Epithelial cell of proximal tubule (primary cell): ENCODE data around the gene FOXK2. TPM values are rescaled to one million over a fixed set of nuclear protein-coding genes. Genes with fewer than 3 reads are reported as not detected.

ENCODE experiments used
- DNase-seq: peaks from one replicate; pipeline ENCODE4 v3.0.0-alpha.2; 2011; ENCODE audit warnings: low read depth
- H3K4me3 ChIP-seq: 2 replicates; pipeline ENCODE4 v1.5.1; 2011; ENCODE audit warnings: low read depth, mild to moderate bottlenecking, low read length
- total RNA-seq: library from RNA; depleted of rRNA; stranded (reverse); fragments of >200 nt; gene quantifications from 2 replicates; pipeline ENCODE4 v1.2.3, GENCODE V29; 2015
- TF ChIP-seq, protein P1 (sequence below): conservative IDR thresholded peaks from 2 replicates; pipeline ENCODE4 v1.5.1; 2012; ENCODE audit warnings: low read depth, mild to moderate bottlenecking, low read length

FOXK2 gene
- total RNA-seq, 1 donor from 2014 or later, result 33.4 TPM

DNA sequence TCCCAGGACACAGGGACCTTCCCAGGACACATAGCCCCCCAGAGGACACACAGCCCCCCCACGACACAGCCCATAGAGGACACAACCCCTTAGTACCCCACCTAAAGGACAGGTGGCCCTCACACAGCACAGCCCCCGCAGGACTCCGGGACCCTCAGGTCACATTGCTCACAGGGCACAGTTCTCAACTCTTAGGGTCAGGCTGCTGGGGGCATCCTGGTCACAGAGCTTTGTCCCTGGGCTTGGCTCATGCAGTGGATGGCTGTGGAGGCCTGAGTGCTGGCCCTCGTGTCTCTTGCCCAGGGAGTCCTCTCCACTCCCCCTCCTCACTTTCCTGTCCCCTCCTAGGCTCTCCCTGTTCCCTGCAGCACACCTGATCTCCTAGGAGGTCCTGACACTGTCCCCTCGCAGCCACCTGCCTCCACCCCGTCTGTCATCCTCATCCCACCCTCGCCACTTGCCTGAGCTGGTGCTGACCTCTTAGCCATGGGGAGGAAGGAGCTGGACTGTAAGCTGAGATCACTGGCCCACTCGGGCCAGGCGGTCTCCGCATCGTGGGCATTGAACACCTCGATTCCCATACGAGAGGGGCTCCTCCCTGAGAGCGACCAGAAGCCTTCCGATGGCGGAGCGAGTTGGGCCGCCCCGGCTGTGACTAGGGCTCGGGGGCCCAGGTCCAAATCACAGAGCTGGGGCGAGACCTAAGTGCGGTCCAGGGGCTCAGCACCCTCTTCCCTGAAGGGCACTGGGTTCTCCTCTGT, 130.1 kb downstream of the FOXK2 start:
- TF ChIP-seq, protein P1, sequence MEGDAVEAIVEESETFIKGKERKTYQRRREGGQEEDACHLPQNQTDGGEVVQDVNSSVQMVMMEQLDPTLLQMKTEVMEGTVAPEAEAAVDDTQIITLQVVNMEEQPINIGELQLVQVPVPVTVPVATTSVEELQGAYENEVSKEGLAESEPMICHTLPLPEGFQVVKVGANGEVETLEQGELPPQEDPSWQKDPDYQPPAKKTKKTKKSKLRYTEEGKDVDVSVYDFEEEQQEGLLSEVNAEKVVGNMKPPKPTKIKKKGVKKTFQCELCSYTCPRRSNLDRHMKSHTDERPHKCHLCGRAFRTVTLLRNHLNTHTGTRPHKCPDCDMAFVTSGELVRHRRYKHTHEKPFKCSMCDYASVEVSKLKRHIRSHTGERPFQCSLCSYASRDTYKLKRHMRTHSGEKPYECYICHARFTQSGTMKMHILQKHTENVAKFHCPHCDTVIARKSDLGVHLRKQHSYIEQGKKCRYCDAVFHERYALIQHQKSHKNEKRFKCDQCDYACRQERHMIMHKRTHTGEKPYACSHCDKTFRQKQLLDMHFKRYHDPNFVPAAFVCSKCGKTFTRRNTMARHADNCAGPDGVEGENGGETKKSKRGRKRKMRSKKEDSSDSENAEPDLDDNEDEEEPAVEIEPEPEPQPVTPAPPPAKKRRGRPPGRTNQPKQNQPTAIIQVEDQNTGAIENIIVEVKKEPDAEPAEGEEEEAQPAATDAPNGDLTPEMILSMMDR, result no peak
- DNase-seq, result no peak
- no peak overlapping the region for H3K4me3 ChIP-seq

DNA sequence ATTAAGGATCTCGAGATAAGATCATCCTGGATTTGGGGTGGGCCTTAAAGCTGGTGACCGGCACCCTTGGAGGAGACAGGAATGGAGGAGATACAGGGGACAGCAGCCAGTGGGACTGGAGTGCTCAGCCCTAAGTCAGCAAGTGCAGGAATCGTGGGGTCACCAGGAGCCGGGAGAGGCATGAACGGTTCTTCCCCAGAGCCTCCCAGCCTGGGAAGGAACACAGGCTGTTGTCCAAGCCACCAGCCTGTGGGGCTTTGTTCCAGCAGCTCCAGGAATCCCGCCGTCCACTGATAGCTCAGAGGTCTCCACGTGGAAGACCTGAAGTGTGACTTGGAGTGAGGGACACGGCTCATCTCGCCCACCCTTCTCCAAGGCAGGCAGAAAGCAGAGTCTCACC, 131.2 kb downstream of the FOXK2 start:
- no peak overlapping the region for H3K4me3 ChIP-seq
- DNase-seq, result no peak
- TF ChIP-seq, protein P1, result no peak

DNA sequence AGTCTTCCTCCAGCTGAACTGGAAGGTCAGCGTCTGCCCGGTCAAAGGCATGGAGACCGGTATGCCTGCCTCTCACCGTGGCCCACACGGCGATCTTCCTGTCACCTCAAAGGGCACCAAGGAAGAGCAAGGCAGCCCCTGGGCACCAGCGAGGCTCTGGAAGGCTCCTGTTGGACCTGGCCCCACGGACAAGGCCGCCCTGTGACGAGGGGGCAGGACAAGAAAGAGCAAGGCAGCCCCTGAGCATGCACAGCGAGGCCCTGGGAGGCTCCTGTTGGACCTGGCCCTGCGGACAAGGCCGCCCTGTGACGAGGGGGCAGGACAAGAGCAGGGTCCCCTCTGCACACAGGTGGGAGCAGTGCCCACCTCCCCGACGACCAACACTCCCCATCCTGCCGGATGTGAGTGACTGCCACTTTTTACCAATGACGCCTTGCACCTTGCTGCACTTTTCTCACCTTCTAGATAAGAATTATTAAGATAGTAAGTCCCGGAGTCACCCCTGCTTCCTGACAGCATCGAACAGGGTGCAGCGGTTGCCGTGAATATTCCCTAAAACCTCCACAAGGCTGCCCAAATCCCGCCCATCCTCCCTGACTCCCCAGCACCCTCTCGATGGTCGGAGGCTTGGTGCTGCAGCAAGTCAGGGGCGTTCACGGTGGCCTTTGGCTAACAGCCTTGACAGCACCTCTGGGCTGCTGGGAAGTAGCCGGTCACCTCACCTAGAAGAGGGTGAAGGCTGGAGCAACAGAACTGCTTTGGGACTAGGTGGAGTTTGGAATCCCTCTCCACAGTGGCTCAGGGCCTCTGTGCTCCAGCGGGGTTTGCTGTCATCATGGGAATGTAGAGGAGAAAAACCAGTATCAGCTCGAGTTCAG, 134.4 kb downstream of the FOXK2 start:
- H3K4me3 ChIP-seq, result no peak overlapping the region
- TF ChIP-seq, protein P1, result no peak
- DNase-seq, result no peak

Other genes starting within 250 kb of the FOXK2 start
- 32.0 and 54.1 TPM in 2 replicates for gene CSNK1D, start 246.0 kb upstream of the FOXK2 start, total RNA-seq
- not detected in 2 replicates for gene CD7, start 202.1 kb upstream of the FOXK2 start, total RNA-seq
- 0.75 and 1.9 TPM in 2 replicates for gene SECTM1, start 186.0 kb upstream of the FOXK2 start, total RNA-seq
- 0.07 TPM in 1 of 2 replicates, not detected in the other for gene TEX19, start 160.5 kb upstream of the FOXK2 start, total RNA-seq
- gene UTS2R, start 148.0 kb upstream of the FOXK2 start, total RNA-seq, result not detected in 2 replicates
- gene HEXD, start 101.4 kb upstream of the FOXK2 start, total RNA-seq, result 10.7 and 11.4 TPM in 2 replicates
- gene OGFOD3, start 101.1 kb upstream of the FOXK2 start, total RNA-seq, result 29.4 and 63.9 TPM in 2 replicates
- gene CYBC1, start 69.0 kb upstream of the FOXK2 start, total RNA-seq, result 72.1 and 78.8 TPM in 2 replicates
- gene NARF, start 61.0 kb upstream of the FOXK2 start, total RNA-seq, result 45.4 and 64.4 TPM in 2 replicates
- 81.3 and 94.4 TPM in 2 replicates for gene WDR45B, start 128.7 kb downstream of the FOXK2 start, total RNA-seq
- 4.1 and 7.8 TPM in 2 replicates for gene RAB40B, start 179.0 kb downstream of the FOXK2 start, total RNA-seq
- 25.4 and 32.4 TPM in 2 replicates for gene FN3KRP, start 197.0 kb downstream of the FOXK2 start, total RNA-seq
- 0.69 and 2.0 TPM in 2 replicates for gene FN3K, start 215.9 kb downstream of the FOXK2 start, total RNA-seq
- gene TBCD, start 232.3 kb downstream of the FOXK2 start, total RNA-seq, result 46.6 and 64.7 TPM in 2 replicates